H9 (cell line): Measurements from ENCODE around the gene LARGE1. TPM values are rescaled to one million over a fixed set of nuclear protein-coding genes. Genes with fewer than 3 reads are reported as not detected.

Experiments used
- DNase-seq: peaks from one replicate; pipeline ENCODE4 v3.0.0-alpha.2; 2017
- H2AFZ ChIP-seq: one replicate; pipeline ENCODE4 v1.6.1; 2013; ENCODE audit warnings: mild to moderate bottlenecking, low read length, control low read depth, moderate library complexity
- H2AK5ac ChIP-seq: 2 replicates; pipeline ENCODE4 v1.6.1; 2013; ENCODE audit warnings: low read length, control low read depth, mixed read lengths; ENCODE audit not compliant: insufficient read length
- H2BK120ac ChIP-seq: one replicate; pipeline ENCODE4 v1.6.1; 2013; ENCODE audit warnings: low read depth, mild to moderate bottlenecking, low read length, control low read depth, inconsistent platforms; ENCODE audit not compliant: poor library complexity, severe bottlenecking
- H2BK12ac ChIP-seq: 2 replicates; pipeline ENCODE4 v1.6.1; 2013; ENCODE audit warnings: low read length, control low read depth, mixed read lengths, low read depth; ENCODE audit not compliant: insufficient read length
- H2BK15ac ChIP-seq: 2 replicates; pipeline ENCODE4 v1.6.1; 2013; ENCODE audit warnings: low read depth, low read length, control low read depth
- H2BK20ac ChIP-seq: one replicate; pipeline ENCODE4 v1.6.1; 2013; ENCODE audit warnings: low read depth, mild to moderate bottlenecking, low read length, control low read depth, inconsistent platforms; ENCODE audit not compliant: poor library complexity, severe bottlenecking
- H2BK5ac ChIP-seq: 2 replicates; pipeline ENCODE4 v1.6.1; 2013; ENCODE audit warnings: low read length, control low read depth, mixed read lengths; ENCODE audit not compliant: insufficient read length
- H3K14ac ChIP-seq: 2 replicates; pipeline ENCODE4 v1.6.1; 2013; ENCODE audit warnings: low read length, control low read depth; ENCODE audit not compliant: insufficient read depth
- H3K18ac ChIP-seq: 2 replicates; pipeline ENCODE4 v1.6.1; 2013; ENCODE audit warnings: low read depth, mild to moderate bottlenecking, mixed read lengths, low read length, control low read depth; ENCODE audit not compliant: insufficient read length
- H3K23ac ChIP-seq: 2 replicates; pipeline ENCODE4 v1.6.1; 2013; ENCODE audit warnings: low read length, control low read depth, mixed read lengths, low read depth; ENCODE audit not compliant: insufficient read length
- H3K23me2 ChIP-seq: 2 replicates; pipeline ENCODE4 v1.6.1; 2013; ENCODE audit warnings: low read depth, mild to moderate bottlenecking, mixed read lengths, low read length, control low read depth; ENCODE audit not compliant: insufficient read length, poor library complexity, severe bottlenecking
- H3K27ac ChIP-seq: 2 replicates; pipeline ENCODE4 v1.5.1; 2013; ENCODE audit warnings: low read length, control low read depth, mixed read lengths, low read depth; ENCODE audit not compliant: insufficient read length
- H3K27me3 ChIP-seq: 2 replicates; pipeline ENCODE4 v1.6.1; 2013; ENCODE audit warnings: low read length, control low read depth, inconsistent platforms; ENCODE audit not compliant: insufficient read depth
- H3K4ac ChIP-seq: 2 replicates; pipeline ENCODE4 v1.6.1; 2013; ENCODE audit warnings: low read depth, mild to moderate bottlenecking, control low read depth, inconsistent platforms, low read length, moderate library complexity
- H3K4me1 ChIP-seq: 2 replicates; pipeline ENCODE4 v1.6.1; 2013; ENCODE audit warnings: low read length, control low read depth, inconsistent platforms; ENCODE audit not compliant: insufficient read depth
- H3K4me2 ChIP-seq: 2 replicates; pipeline ENCODE4 v1.6.1; 2013; ENCODE audit warnings: low read length, control low read depth, mixed read lengths; ENCODE audit not compliant: insufficient read length, insufficient read depth
- H3K56ac ChIP-seq: 2 replicates; pipeline ENCODE4 v1.6.1; 2013; ENCODE audit warnings: low read depth, mild to moderate bottlenecking, mixed read lengths, low read length, control low read depth; ENCODE audit not compliant: insufficient read length
- H3K79me1 ChIP-seq: 2 replicates; pipeline ENCODE4 v1.6.1; 2013; ENCODE audit warnings: low read depth, mild to moderate bottlenecking, moderate library complexity, low read length, control low read depth, inconsistent platforms; ENCODE audit not compliant: insufficient read depth, poor library complexity, severe bottlenecking
- H3K79me2 ChIP-seq: 2 replicates; pipeline ENCODE4 v1.6.1; 2013; ENCODE audit warnings: low read length, control low read depth, inconsistent platforms; ENCODE audit not compliant: insufficient read depth
- H3K9ac ChIP-seq: 2 replicates; pipeline ENCODE4 v1.6.1; 2013; ENCODE audit warnings: low read length, control low read depth, mixed read lengths; ENCODE audit not compliant: insufficient read length; ENCODE audit errors: extremely low read depth
- H3K9me3 ChIP-seq: one replicate; pipeline ENCODE4 v1.6.1; 2013; ENCODE audit warnings: low read depth, low read length, inconsistent platforms; ENCODE audit not compliant: control insufficient read depth
- H3T11ph ChIP-seq: one replicate; pipeline ENCODE4 v1.6.1; 2013; ENCODE audit warnings: mild to moderate bottlenecking, low read length, control low read depth, inconsistent platforms
- H4K20me1 ChIP-seq: one replicate; pipeline ENCODE4 v1.6.1; 2013; ENCODE audit not compliant: control insufficient read depth, insufficient read length, insufficient read depth
- H4K5ac ChIP-seq: 2 replicates; pipeline ENCODE4 v1.6.1; 2013; ENCODE audit warnings: low read depth, mild to moderate bottlenecking, mixed read lengths, low read length, control low read depth; ENCODE audit not compliant: insufficient read length
- H4K8ac ChIP-seq: replicated peaks from 2 replicates; pipeline ENCODE4 v1.6.1; 2013; ENCODE audit warnings: low read length, control low read depth, mixed read lengths, low read depth; ENCODE audit not compliant: insufficient read length
- H4K91ac ChIP-seq: 2 replicates; pipeline ENCODE4 v1.6.1; 2013; ENCODE audit warnings: low read depth, mild to moderate bottlenecking, moderate library complexity, mixed read lengths, low read length, control low read depth; ENCODE audit not compliant: insufficient read length
- H3K27ac Mint-ChIP-seq, 3 experiments: 2 replicates in 2 of 3; 3 replicates in 1 of 3; pipeline ENCODE4 v1.8.0; 2020 to 2021; ENCODE audit warnings: mixed read lengths in 3 of 3, mild to moderate bottlenecking in 1 of 3, moderate library complexity in 1 of 3
- H3K27me3 Mint-ChIP-seq: 2 replicates; pipeline ENCODE4 v1.8.0; 2021; ENCODE audit warnings: low read depth, mild to moderate bottlenecking, moderate library complexity, mixed read lengths
- H3K36me3 Mint-ChIP-seq, 3 experiments: 2 replicates in 2 of 3; 3 replicates in 1 of 3; pipeline ENCODE4 v1.8.0; 2020 to 2021; ENCODE audit warnings: low read depth in 3 of 3, mixed read lengths in 3 of 3; ENCODE audit not compliant: insufficient read depth in 1 of 3
- H3K4me1 Mint-ChIP-seq, 2 experiments: 2 replicates each; pipeline ENCODE4 v1.8.0; 2020; ENCODE audit warnings: mixed read lengths in 2 of 2
- H3K4me3 Mint-ChIP-seq, 2 experiments: 2 replicates in 1 of 2; 3 replicates in 1 of 2; pipeline ENCODE4 v1.8.0; 2020 to 2021; ENCODE audit warnings: mild to moderate bottlenecking in 2 of 2, mixed read lengths in 2 of 2, moderate library complexity in 1 of 2
- H3K9me3 Mint-ChIP-seq, 2 experiments: 2 replicates in 1 of 2; 3 replicates in 1 of 2; pipeline ENCODE4 v1.8.0; 2020; ENCODE audit warnings: mild to moderate bottlenecking in 2 of 2, mixed read lengths in 2 of 2, moderate library complexity in 1 of 2
- CTCF ChIP-seq: fragments of 200-600 bp; sonication (generic); conservative IDR thresholded peaks from 3 replicates; pipeline ENCODE4 v1.8.0; 2021; ENCODE audit warnings: antibody characterized with exemption, mild to moderate bottlenecking
- WGBS: extraction: QIAGEN DNeasy Blood & Tissue Kit; methylation state at CpG from one replicate; pipeline ENCODE4 v1.1.7; 2013; ENCODE audit warnings: missing lambda C conversion rate, low lambda C conversion rate, mixed read lengths; ENCODE audit not compliant: insufficient read length; ENCODE audit errors: extremely low coverage; 5-methylcytosine and 5-hydroxymethylcytosine counted together
- total RNA-seq: library from RNA; stranded (reverse); gene quantifications from 2 replicates; pipeline ENCODE4 v1.2.1, GENCODE V29; 2021

The LARGE1 gene
- total RNA-seq, 1 experiment from 2014 or later = 43.5 TPM

- WGBS = no CpG with 5 or more reads among the region's 1 CpG
- no peak overlapping the region for H3K23ac ChIP-seq
Measured at GRCh38 chr22:33456511-33456910, 463.8 kb downstream of the LARGE1 start.

More at GRCh38 chr22:33456511-33456910, 463.8 kb downstream of the LARGE1 start:
- DNase-seq = no peak
- Histone ChIP-seq H3K56ac (no peak overlapping the region), H2AFZ (no peak overlapping the region), H3K4me2 (no peak overlapping the region), H3K79me1 (no peaks in the 10 kb centered on the region), H3K27ac (no peak overlapping the region), H3K18ac (no peak overlapping the region), H3K14ac (no peak overlapping the region), H4K5ac (no peak overlapping the region), H2BK20ac (no peak overlapping the region), H4K8ac (no peak overlapping the region), H3K79me2 (no peaks in the 10 kb centered on the region), H2BK15ac (no peak overlapping the region), H3K4me1 (peaks cover 6% of the 10 kb centered on the region), H3T11ph (no peak overlapping the region), H4K20me1 (no peaks in the 10 kb centered on the region), H2AK5ac (no peak overlapping the region), H3K4ac (no peak overlapping the region), H3K9me3 (no peaks in the 10 kb centered on the region), H2BK12ac (no peak overlapping the region), H3K27me3 (no peaks in the 10 kb centered on the region), H3K23me2 (no peaks in the 10 kb centered on the region), H2BK120ac (no peak overlapping the region), H3K9ac (no peak overlapping the region), H2BK5ac (no peak overlapping the region), H4K91ac (no peak overlapping the region)
- Mint-ChIP-seq H3K27ac (no peak overlapping the region), H3K4me1 (peaks cover 3 to 9% of the 10 kb centered on the region in 2 experiments; a peak in 2 of 4 replicates), H3K27me3 (no peaks in the 10 kb centered on the region), H3K36me3 (peaks cover 0 to 1% (median under 1%) of the 10 kb centered on the region in 3 experiments; a peak in 2 of 7 replicates), H3K9me3 (no peaks in the 10 kb centered on the region), H3K4me3 (no peak overlapping the region)
- no peak for TF ChIP-seq CTCF
